GM12878 (cell line): Measurements from ENCODE around the gene SHC4. TPM values are rescaled to one million over a fixed set of nuclear protein-coding genes. Genes with fewer than 3 reads are reported as not detected.

Experiments used
- ATAC-seq: fragments of 200-7000 bp; cut with Tn5 transposase; 3 replicates; pipeline ENCODE4 v1.9.1; 2020; ENCODE audit warnings: mild to moderate bottlenecking, moderate library complexity
- BruUV-seq: library from RNA; stranded (reverse); fragments of 400-500 nt; replicated peaks from 2 replicates; lab custom pipeline; 2021; lab: Mats Ljungman, UMichigan
- CTCF ChIA-PET: fragments of 300-600 bp; sonication (Branson Sonifier 250); formaldehyde crosslinking; extraction: SDS; loops from one replicate; lab custom pipeline; 2021; ENCODE audit warnings: inconsistent platforms; lab: Yijun Ruan, JAX
- POLR2A ChIA-PET: fragments of 350-600 bp; formaldehyde crosslinking; extraction: SDS; loops from one replicate; lab custom pipeline; 2021; ENCODE audit warnings: inconsistent platforms; lab: Charles Lee
- RAD21 ChIA-PET: fragments of 300-600 bp; sonication (Branson Sonifier 250); formaldehyde crosslinking; loops from one replicate; lab custom pipeline; 2023; ENCODE audit warnings: antibody characterized with exemption; ENCODE audit not compliant: unreplicated experiment; lab: Charles Lee
- SMC1A ChIA-PET: fragments of 300-600 bp; sonication (Branson Sonifier 250); formaldehyde crosslinking; loops from one replicate; lab custom pipeline; 2023; ENCODE audit not compliant: unreplicated experiment, uncharacterized antibody; lab: Charles Lee
- DNase-seq: peaks from one replicate; pipeline ENCODE4 v3.0.0-alpha.2; 2011; ENCODE audit warnings: low read depth, low spot score
- FAIRE-seq: peaks from 3 replicates; lab custom pipeline; 2011; peaks lifted over from hg19 to GRCh38; lab: Jason Lieb, UNC
- H2AFZ ChIP-seq: 2 replicates; pipeline ENCODE4 v1.6.0; 2011; ENCODE audit warnings: low read depth, low read length, control low read depth; ENCODE audit not compliant: control insufficient read depth
- H3K27ac ChIP-seq: 2 replicates; pipeline ENCODE4 v1.5.1; 2011; ENCODE audit warnings: control low read depth; ENCODE audit not compliant: control insufficient read depth, insufficient read depth
- H3K27me3 ChIP-seq, 2 experiments: replicated peaks in 1 of 2; 2 replicates each; pipeline versions ENCODE4 v1.6.0 to v1.6.1; 2011; ENCODE audit warnings: low read length in 1 of 2; ENCODE audit not compliant: control insufficient read depth in 2 of 2, insufficient read depth in 2 of 2
- H3K36me3 ChIP-seq, 2 experiments: 2 replicates each; pipeline ENCODE4 v1.5.1; 2011; ENCODE audit warnings: low read length in 1 of 2; ENCODE audit not compliant: control insufficient read depth in 2 of 2, insufficient read depth in 2 of 2
- H3K4me1 ChIP-seq: 2 replicates; pipeline ENCODE4 v1.6.1; 2011; ENCODE audit warnings: mild to moderate bottlenecking, low read length, moderate library complexity, mixed read lengths; ENCODE audit not compliant: control insufficient read depth, insufficient read depth
- H3K4me2 ChIP-seq: 2 replicates; pipeline ENCODE4 v1.6.0; 2011; ENCODE audit warnings: control low read depth; ENCODE audit not compliant: control insufficient read depth, insufficient read depth
- H3K4me3 ChIP-seq: fragments of 200-600 bp; sonication (generic); 2 replicates; pipeline ENCODE4 v1.5.1; 2016
- H3K79me2 ChIP-seq: 2 replicates; pipeline ENCODE4 v1.6.0; 2011; ENCODE audit warnings: low read length; ENCODE audit not compliant: control insufficient read depth, insufficient read depth
- H3K9ac ChIP-seq: 2 replicates; pipeline ENCODE4 v1.8.0; 2011; ENCODE audit warnings: low read length, control low read depth, mixed read lengths; ENCODE audit not compliant: control insufficient read depth, insufficient read depth
- H3K9me3 ChIP-seq: replicated peaks from 3 replicates; pipeline ENCODE4 v1.5.1; 2011; ENCODE audit warnings: mild to moderate bottlenecking, low read length; ENCODE audit not compliant: control insufficient read depth, insufficient read depth
- H4K20me1 ChIP-seq: 2 replicates; pipeline ENCODE4 v1.6.0; 2011; ENCODE audit not compliant: control insufficient read depth, insufficient read depth
- CHD2 ChIP-seq: IDR thresholded peaks from 2 replicates; pipeline ENCODE4 v1.6.1; 2011; ENCODE audit warnings: low read depth, low read length, improper control_type of control experiment, borderline replicate concordance
- CREB1 ChIP-seq: IDR thresholded peaks from 2 replicates; pipeline ENCODE4 v1.6.1; 2012; ENCODE audit warnings: low read depth, mild to moderate bottlenecking, inconsistent platforms
- CREM ChIP-seq: IDR thresholded peaks from 2 replicates; pipeline ENCODE4 v1.6.1; 2014; ENCODE audit warnings: antibody characterized with exemption, low read depth
- EGR1 ChIP-seq, 2 experiments: IDR thresholded peaks; 1 replicate in 1 of 2; 2 replicates in 1 of 2; pipeline ENCODE4 v1.6.1; 2011 to 2012; ENCODE audit warnings: low read depth in 2 of 2, low read length in 2 of 2, borderline replicate concordance in 1 of 2, mild to moderate bottlenecking in 1 of 2, moderate library complexity in 1 of 2
- EP300 ChIP-seq, 2 experiments: fragments of 150-350 bp in 1 of 2; IDR thresholded peaks; 2 replicates each; pipeline ENCODE4 v1.6.1; 2011 to 2012; ENCODE audit warnings: low read depth in 2 of 2, low read length in 2 of 2, borderline replicate concordance in 1 of 2, improper control_type of control experiment in 1 of 2, inconsistent platforms in 1 of 2; ENCODE audit not compliant: control insufficient read depth in 1 of 2
- GABPA ChIP-seq: IDR thresholded peaks from 2 replicates; pipeline ENCODE4 v1.6.1; 2014; ENCODE audit warnings: antibody characterized with exemption, low read depth, mild to moderate bottlenecking, inconsistent platforms
- LARP7 ChIP-seq: fragments of 450-650 bp; IDR thresholded peaks from 2 replicates; pipeline ENCODE4 v1.6.1; 2017; ENCODE audit warnings: mild to moderate bottlenecking
- MEF2A ChIP-seq: IDR thresholded peaks from 2 replicates; pipeline ENCODE4 v1.6.1; 2011; ENCODE audit warnings: low read depth, mild to moderate bottlenecking, low read length, moderate library complexity; ENCODE audit not compliant: insufficient read depth
- NFIC ChIP-seq: IDR thresholded peaks from 2 replicates; pipeline ENCODE4 v1.6.1; 2012; ENCODE audit warnings: low read depth, mild to moderate bottlenecking, inconsistent platforms, low read length, moderate library complexity
- NFYB ChIP-seq: IDR thresholded peaks from 2 replicates; pipeline ENCODE4 v1.6.1; 2011; ENCODE audit warnings: low read depth, mild to moderate bottlenecking, low read length, improper control_type of control experiment, moderate library complexity; ENCODE audit not compliant: insufficient read depth
- RAD21 ChIP-seq: IDR thresholded peaks from 2 replicates; pipeline ENCODE4 v1.6.1; 2011; ENCODE audit warnings: mild to moderate bottlenecking, low read depth, low read length, moderate library complexity; ENCODE audit not compliant: insufficient read depth
- SRF ChIP-seq, 2 experiments: IDR thresholded peaks; 2 replicates each; pipeline ENCODE4 v1.6.1; 2011; ENCODE audit warnings: low read depth in 2 of 2, low read length in 2 of 2, mild to moderate bottlenecking in 1 of 2, moderate library complexity in 1 of 2
- TAF1 ChIP-seq: IDR thresholded peaks from 2 replicates; pipeline ENCODE4 v1.6.1; 2011; ENCODE audit warnings: mild to moderate bottlenecking, low read depth, low read length, borderline replicate concordance
- TCF3 ChIP-seq: IDR thresholded peaks from 2 replicates; pipeline ENCODE4 v1.6.1; 2012; ENCODE audit warnings: low read depth, mild to moderate bottlenecking, low read length, borderline replicate concordance; ENCODE audit not compliant: insufficient read depth
- WGBS: methylation state at CpG from one replicate; pipeline ENCODE4 v1.1.6; 2016; ENCODE audit warnings: low lambda C conversion rate; ENCODE audit not compliant: insufficient replicate concordance, insufficient coverage; ENCODE audit errors: missing lambda C conversion rate; 5-methylcytosine and 5-hydroxymethylcytosine counted together
- in situ Hi-C: fragments of 300-500 bp; cut with MboI; formaldehyde crosslinking; loops from 9 replicates; pipeline ENCODE4 v1.14.3; 2018; ENCODE audit warnings: mixed read lengths
- intact Hi-C: fragments of 100-400 bp; cut with micrococcal nuclease; formaldehyde crosslinking; loops from one replicate; pipeline ENCODE4 v1.14.2; 2022; ENCODE audit not compliant: unreplicated experiment
- polyA plus RNA-seq, 11 experiments: library from polyadenylated mRNA; depleted of rRNA in 4 of 11; unstranded in 6 of 11; stranded (reverse) in 5 of 11; fragments of >200 nt; fragmentation: Nextera tagmentation in 4 of 11; fragmentation: Illumina TruSeq in 1 of 11; extraction: Ambion mirVana in 4 of 11; extraction: Trizol in 1 of 11; gene quantifications; 1 replicate in 1 of 11; 2 replicates in 10 of 11; pipeline versions ENCODE4 v1.2.1 to v1.2.3, GENCODE V29; 2011 to 2016; ENCODE audit warnings: inconsistent platforms in 2 of 11, missing spikeins in 2 of 11, low read depth in 1 of 11
- total RNA-seq, 4 experiments: library from RNA; depleted of rRNA in 3 of 4; stranded (reverse); fragments of >200 nt in 3 of 4; fragmentation: Illumina TruSeq in 1 of 4; extraction: Trizol in 1 of 4; gene quantifications; 2 replicates each; pipeline versions ENCODE4 v1.2.1 to v1.2.3, GENCODE V29; 2013 to 2021
- TF ChIP-seq, protein P1 (sequence below): IDR thresholded peaks from 2 replicates; pipeline ENCODE4 v1.6.1; 2012; ENCODE audit warnings: low read depth, low read length, improper control_type of control experiment
- TF ChIP-seq, protein P2 (sequence below): IDR thresholded peaks from 2 replicates; pipeline ENCODE4 v1.6.1; 2012; ENCODE audit warnings: improper control_type of control experiment, low read depth, low read length; ENCODE audit not compliant: insufficient replicate concordance
- TF ChIP-seq, protein P3 (sequence below): IDR thresholded peaks from 2 replicates; pipeline ENCODE4 v1.6.1; 2011; ENCODE audit warnings: low read depth, low read length, improper control_type of control experiment, borderline replicate concordance

The SHC4 gene
- total and polyA plus RNA-seq, 10 of the 15 experiments (the other 5 are each of a cell fraction or from before 2014, with no cell fraction given) = 0.04 to 0.87 (median 0.14) TPM

DNA sequence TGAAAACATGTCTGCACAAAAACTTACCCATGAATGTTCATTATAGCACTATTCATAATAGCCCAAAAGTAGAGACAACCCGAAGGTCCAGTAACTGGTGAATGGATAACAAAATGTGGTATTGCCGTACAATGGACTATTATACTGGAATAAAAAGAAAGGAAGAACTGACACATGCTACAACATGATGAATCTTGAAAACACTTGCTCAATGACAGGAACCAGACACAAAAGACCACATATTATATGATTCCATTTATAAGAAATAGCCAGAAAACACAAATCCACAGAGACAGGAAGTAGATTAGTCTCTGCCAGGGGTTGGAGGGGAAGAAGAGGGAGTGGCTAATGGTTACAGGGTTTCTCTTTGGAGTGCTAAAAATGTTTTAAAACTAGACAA, 18.3 kb downstream of the SHC4 start:
- Histone ChIP-seq H3K4me2 (no peak overlapping the region), H3K36me3 (no peaks in the 10 kb centered on the region), H3K4me3 (no peak overlapping the region), H4K20me1 (no peaks in the 10 kb centered on the region), H3K27ac (no peak overlapping the region), H3K4me1 (peaks cover 2% of the 10 kb centered on the region; the same call in 1 of the 2 replicates), H3K27me3 (no peaks in the 10 kb centered on the region), H3K9me3 (no peaks in the 10 kb centered on the region), H3K9ac (no peak overlapping the region), H2AFZ (no peak overlapping the region), H3K79me2 (no peaks in the 10 kb centered on the region)
- WGBS = 43% methylated on average over 2 of the region's 2 CpGs
- no peak for FAIRE-seq
- DNase-seq = no peak
- no peak for ATAC-seq
- RAD21 ChIA-PET = interaction anchor here (1.2 to 1.3 kb wide), 2 partner anchors 28 to 84 kb away, joined by 3 to 4 read pairs; no protein-coding TSS in a partner anchor
- CTCF ChIA-PET = interaction anchor here (1.5 to 5.3 kb wide), 3 partner anchors 20 to 83 kb away, joined by 5 to 26 read pairs (median 21); partner anchors contain the start of gene SHC4
- POLR2A ChIA-PET = no interaction called here
- in situ Hi-C loops (no loop called here), intact Hi-C loops (no loop called here)
- SMC1A ChIA-PET = interaction anchor here (1.4 to 3.4 kb wide), 4 partner anchors 16 to 82 kb away, joined by 3 to 25 read pairs (median 6); partner anchors contain the start of gene SHC4
- BruUV-seq = no TSS peak
- TF ChIP-seq RAD21 (no peak), GABPA (no peak), SRF (IDR thresholded peaks at IDR 0.05; ENCODE audit: low read depth in 2 of 2, low read length in 2 of 2) (no peak), NFYB (no peak), TCF3 (no peak), MEF2A (no peak), EP300 (IDR thresholded peaks at IDR 0.05; ENCODE audit: borderline replicate concordance in 1 of 2, control insufficient read depth in 1 of 2, low read depth in 2 of 2, low read length in 2 of 2) (no peak), TAF1 (no peak), EGR1 (IDR thresholded peaks at IDR 0.05; ENCODE audit: borderline replicate concordance in 1 of 2, low read depth in 2 of 2, low read length in 2 of 2) (no peak), CHD2 (no peak), LARP7 (no peak), CREM (no peak), CREB1 (no peak), NFIC (no peak)
- TF ChIP-seq, protein P1, sequence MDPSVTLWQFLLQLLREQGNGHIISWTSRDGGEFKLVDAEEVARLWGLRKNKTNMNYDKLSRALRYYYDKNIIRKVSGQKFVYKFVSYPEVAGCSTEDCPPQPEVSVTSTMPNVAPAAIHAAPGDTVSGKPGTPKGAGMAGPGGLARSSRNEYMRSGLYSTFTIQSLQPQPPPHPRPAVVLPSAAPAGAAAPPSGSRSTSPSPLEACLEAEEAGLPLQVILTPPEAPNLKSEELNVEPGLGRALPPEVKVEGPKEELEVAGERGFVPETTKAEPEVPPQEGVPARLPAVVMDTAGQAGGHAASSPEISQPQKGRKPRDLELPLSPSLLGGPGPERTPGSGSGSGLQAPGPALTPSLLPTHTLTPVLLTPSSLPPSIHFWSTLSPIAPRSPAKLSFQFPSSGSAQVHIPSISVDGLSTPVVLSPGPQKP = no peak
- TF ChIP-seq, protein P2, sequence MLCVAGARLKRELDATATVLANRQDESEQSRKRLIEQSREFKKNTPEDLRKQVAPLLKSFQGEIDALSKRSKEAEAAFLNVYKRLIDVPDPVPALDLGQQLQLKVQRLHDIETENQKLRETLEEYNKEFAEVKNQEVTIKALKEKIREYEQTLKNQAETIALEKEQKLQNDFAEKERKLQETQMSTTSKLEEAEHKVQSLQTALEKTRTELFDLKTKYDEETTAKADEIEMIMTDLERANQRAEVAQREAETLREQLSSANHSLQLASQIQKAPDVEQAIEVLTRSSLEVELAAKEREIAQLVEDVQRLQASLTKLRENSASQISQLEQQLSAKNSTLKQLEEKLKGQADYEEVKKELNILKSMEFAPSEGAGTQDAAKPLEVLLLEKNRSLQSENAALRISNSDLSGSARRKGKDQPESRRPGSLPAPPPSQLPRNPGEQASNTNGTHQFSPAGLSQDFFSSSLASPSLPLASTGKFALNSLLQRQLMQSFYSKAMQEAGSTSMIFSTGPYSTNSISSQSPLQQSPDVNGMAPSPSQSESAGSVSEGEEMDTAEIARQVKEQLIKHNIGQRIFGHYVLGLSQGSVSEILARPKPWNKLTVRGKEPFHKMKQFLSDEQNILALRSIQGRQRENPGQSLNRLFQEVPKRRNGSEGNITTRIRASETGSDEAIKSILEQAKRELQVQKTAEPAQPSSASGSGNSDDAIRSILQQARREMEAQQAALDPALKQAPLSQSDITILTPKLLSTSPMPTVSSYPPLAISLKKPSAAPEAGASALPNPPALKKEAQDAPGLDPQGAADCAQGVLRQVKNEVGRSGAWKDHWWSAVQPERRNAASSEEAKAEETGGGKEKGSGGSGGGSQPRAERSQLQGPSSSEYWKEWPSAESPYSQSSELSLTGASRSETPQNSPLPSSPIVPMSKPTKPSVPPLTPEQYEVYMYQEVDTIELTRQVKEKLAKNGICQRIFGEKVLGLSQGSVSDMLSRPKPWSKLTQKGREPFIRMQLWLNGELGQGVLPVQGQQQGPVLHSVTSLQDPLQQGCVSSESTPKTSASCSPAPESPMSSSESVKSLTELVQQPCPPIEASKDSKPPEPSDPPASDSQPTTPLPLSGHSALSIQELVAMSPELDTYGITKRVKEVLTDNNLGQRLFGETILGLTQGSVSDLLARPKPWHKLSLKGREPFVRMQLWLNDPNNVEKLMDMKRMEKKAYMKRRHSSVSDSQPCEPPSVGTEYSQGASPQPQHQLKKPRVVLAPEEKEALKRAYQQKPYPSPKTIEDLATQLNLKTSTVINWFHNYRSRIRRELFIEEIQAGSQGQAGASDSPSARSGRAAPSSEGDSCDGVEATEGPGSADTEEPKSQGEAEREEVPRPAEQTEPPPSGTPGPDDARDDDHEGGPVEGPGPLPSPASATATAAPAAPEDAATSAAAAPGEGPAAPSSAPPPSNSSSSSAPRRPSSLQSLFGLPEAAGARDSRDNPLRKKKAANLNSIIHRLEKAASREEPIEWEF = no peak
- TF ChIP-seq, protein P3, sequence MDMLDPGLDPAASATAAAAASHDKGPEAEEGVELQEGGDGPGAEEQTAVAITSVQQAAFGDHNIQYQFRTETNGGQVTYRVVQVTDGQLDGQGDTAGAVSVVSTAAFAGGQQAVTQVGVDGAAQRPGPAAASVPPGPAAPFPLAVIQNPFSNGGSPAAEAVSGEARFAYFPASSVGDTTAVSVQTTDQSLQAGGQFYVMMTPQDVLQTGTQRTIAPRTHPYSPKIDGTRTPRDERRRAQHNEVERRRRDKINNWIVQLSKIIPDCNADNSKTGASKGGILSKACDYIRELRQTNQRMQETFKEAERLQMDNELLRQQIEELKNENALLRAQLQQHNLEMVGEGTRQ = no peak
